ENCODE data around the gene NDUFA3. TPM values are rescaled to one million over a fixed set of nuclear protein-coding genes. Genes with fewer than 3 reads are reported as not detected.

Gene NDUFA3
- total RNA-seq, 4 donors from 2014 or later = 2.8 to 40.0 (median 25.4) TPM

DNA sequence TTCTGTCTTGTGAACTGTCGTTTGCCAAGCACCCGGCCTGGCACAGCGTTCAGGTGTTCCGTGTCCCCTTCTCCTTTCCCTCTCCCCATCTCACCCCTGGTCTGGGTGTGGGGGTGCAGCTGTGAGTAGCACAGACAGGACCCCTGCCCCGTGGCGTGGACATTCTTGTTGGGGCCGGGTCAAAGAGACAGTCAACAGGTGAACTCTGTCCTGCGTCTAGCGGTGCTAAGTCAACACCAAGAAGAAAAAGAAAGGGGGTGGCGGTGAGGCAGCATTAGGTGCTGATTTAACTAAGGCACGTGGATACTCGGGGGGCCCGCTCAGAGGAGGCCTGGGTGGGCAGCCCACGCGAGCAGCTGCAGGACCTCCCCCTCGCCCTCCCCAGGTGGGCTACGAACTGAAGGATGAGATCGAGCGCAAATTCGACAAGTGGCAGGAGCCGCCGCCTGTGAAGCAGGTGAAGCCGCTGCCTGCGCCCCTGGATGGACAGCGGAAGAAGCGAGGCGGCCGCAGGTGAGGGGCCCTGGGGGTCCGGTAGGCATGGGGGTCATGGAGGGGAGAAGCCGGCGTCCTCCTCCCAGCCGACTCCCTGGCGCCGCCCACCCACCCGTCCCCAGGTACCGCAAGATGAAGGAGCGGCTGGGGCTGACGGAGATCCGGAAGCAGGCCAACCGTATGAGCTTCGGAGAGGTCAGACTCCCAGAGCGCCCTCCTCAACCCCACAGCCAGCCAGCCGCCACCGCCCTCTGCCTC lies 25.2 kb downstream of the NDUFA3 start:
- DNase-seq (ENCODE audit: low spot score in 2 of 2) = no peak
- TF ChIP-seq EP300 (IDR thresholded peaks at IDR 0.05) (no peak), POLR2A (IDR thresholded peaks at IDR 0.05) (no peak)
- TF ChIP-seq, protein P1, sequence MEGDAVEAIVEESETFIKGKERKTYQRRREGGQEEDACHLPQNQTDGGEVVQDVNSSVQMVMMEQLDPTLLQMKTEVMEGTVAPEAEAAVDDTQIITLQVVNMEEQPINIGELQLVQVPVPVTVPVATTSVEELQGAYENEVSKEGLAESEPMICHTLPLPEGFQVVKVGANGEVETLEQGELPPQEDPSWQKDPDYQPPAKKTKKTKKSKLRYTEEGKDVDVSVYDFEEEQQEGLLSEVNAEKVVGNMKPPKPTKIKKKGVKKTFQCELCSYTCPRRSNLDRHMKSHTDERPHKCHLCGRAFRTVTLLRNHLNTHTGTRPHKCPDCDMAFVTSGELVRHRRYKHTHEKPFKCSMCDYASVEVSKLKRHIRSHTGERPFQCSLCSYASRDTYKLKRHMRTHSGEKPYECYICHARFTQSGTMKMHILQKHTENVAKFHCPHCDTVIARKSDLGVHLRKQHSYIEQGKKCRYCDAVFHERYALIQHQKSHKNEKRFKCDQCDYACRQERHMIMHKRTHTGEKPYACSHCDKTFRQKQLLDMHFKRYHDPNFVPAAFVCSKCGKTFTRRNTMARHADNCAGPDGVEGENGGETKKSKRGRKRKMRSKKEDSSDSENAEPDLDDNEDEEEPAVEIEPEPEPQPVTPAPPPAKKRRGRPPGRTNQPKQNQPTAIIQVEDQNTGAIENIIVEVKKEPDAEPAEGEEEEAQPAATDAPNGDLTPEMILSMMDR (IDR thresholded peaks at IDR 0.05) = no peak
- no peaks in the 10 kb centered on the region for H3K9me3 ChIP-seq
- H3K36me3 ChIP-seq = peaks cover 2 to 100% (median 35%) of the 10 kb centered on the region in 3 donors
- no peak overlapping the region for H3K27ac ChIP-seq
- no peaks in the 10 kb centered on the region for H3K27me3 ChIP-seq
- no peaks in the 10 kb centered on the region for H3K4me1 ChIP-seq
- WGBS, 2 donors = 94% methylated on average over 44 of the region's 44 CpGs
- H3K4me3 ChIP-seq = no peak overlapping the region

DNA sequence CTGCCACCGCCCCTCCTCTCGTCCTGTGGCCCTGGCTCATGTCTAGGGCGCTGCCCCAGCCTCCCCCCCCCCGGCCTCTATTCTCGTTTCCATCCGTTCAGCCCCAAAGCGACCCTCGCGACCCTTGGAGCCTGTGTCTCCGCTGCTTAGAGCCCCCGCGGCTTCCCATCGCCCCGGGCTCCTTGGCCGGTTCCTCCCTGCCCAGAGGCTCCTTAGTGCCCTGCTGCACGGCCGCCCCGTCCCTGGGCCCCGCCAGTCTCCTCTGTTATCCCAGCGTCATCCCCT lies 25.7 kb downstream of the NDUFA3 start:
- Histone ChIP-seq H3K4me1 (no peaks in the 10 kb centered on the region), H3K9me3 (no peaks in the 10 kb centered on the region), H3K4me3 (no peak overlapping the region), H3K27ac (no peak overlapping the region), H3K27me3 (no peaks in the 10 kb centered on the region), H3K36me3 (peaks cover 2 to 100% (median 31%) of the 10 kb centered on the region in 3 donors)
- no peak for DNase-seq (ENCODE audit: low spot score in 2 of 2)
- 86 to 92% methylated on average over 20 of the region's 20 CpGs for WGBS, 2 donors
- no peak for TF ChIP-seq POLR2A (IDR thresholded peaks at IDR 0.05)
- TF ChIP-seq, protein P1 (IDR thresholded peaks at IDR 0.05) = no peak
- TF ChIP-seq EP300 (IDR thresholded peaks at IDR 0.05) = no peak

DNA sequence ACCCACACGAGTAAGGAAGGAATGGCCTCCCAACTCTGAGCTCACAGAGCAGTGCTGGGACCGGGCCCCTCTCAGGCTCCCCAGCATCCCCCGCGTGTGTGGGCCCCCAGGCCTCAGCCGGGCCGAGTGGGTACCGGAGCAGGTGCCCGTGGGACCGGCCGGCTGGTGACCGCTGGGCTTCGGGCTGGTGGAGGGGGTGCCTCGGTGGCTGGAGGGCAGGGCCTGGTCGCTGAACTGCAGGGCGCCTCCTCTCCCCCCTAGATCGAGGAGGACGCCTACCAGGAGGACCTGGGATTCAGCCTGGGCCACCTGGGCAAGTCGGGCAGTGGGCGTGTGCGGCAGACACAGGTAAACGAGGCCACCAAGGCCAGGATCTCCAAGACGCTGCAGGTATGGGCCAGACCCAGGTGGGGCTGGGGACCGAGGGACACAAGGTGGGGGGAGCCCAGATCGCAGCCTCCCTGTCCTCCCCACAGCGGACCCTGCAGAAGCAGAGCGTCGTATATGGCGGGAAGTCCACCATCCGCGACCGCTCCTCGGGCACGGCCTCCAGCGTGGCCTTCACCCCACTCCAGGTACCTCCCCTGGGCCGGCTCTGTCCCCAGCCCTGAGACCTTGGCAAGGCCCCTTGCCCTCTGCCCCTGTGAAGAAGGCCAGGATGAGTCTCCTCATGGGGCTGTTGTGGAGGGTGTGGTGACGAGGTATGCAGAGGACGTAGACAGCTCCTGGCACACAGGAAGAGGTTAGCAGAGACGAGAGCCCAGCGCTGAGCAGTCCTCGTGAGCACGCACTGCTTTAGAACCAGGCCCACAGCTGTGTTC lies 26.4 kb downstream of the NDUFA3 start:
- no peak for DNase-seq (ENCODE audit: low spot score in 2 of 2)
- H3K36me3 ChIP-seq = peaks cover 2 to 94% (median 26%) of the 10 kb centered on the region in 3 donors
- H3K9me3 ChIP-seq = no peaks in the 10 kb centered on the region
- no peaks in the 10 kb centered on the region for H3K27me3 ChIP-seq
- H3K4me3 ChIP-seq = no peak overlapping the region
- H3K27ac ChIP-seq = no peak overlapping the region
- TF ChIP-seq, protein P1 (IDR thresholded peaks at IDR 0.05) = no peak
- TF ChIP-seq POLR2A (IDR thresholded peaks at IDR 0.05) = no peak
- no peak for TF ChIP-seq EP300 (IDR thresholded peaks at IDR 0.05)
- WGBS, 2 donors = 95 to 97% methylated on average over 26 to 29 of the region's 41 CpGs
- no peaks in the 10 kb centered on the region for H3K4me1 ChIP-seq

DNA sequence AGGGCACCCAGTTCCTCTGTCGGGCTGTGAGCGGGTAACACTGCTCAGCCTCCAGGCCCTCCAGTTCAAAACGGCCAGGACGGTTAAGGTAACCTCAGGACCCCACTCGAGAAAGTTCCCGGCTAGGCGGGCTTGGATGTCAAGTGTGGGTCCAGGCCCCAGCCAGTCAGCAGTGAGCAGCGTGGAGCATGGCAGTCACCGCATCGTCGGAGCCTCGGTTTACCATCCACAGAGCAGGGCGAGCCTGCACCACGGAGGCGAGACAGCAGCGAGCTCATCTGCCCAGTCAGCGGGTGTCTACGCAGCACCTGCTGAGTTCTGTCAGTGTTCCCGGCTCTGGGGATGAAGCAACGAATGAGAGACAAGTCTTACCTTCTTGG lies 27.0 kb downstream of the NDUFA3 start:
- H3K9me3 ChIP-seq = no peaks in the 10 kb centered on the region
- H3K4me3 ChIP-seq = no peak overlapping the region
- no peak for DNase-seq (ENCODE audit: low spot score in 2 of 2)
- peaks cover 2 to 88% (median 26%) of the 10 kb centered on the region in 3 donors for H3K36me3 ChIP-seq
- H3K27me3 ChIP-seq = no peaks in the 10 kb centered on the region
- 94 to 98% methylated on average over 13 to 19 of the region's 20 CpGs for WGBS, 2 donors
- H3K27ac ChIP-seq = no peak overlapping the region
- TF ChIP-seq POLR2A (IDR thresholded peaks at IDR 0.05) (no peak), EP300 (IDR thresholded peaks at IDR 0.05) (no peak)
- TF ChIP-seq, protein P1 (IDR thresholded peaks at IDR 0.05) = no peak
- H3K4me1 ChIP-seq = no peaks in the 10 kb centered on the region
